Stimulated activated CD8-positive, alpha-beta memory T cell treated with anti-CD3 and anti-CD28 coated beads, Interleukin-12 subunit alpha, Interleukin-12 subunit beta, amount 100 ng/mL, for 1 hour (primary cell): ENCODE measurements around the gene HS1BP3.

ENCODE experiments used
- DNase-seq: peaks from one replicate; pipeline ENCODE4 v3.0.0-alpha.2; 2020; ENCODE audit warnings: low read depth

The HS1BP3 gene

GRCh38 chr2:20629581-20630171 is 21.2 kb downstream of the HS1BP3 start:
- DNase-seq, result no peak

DNA sequence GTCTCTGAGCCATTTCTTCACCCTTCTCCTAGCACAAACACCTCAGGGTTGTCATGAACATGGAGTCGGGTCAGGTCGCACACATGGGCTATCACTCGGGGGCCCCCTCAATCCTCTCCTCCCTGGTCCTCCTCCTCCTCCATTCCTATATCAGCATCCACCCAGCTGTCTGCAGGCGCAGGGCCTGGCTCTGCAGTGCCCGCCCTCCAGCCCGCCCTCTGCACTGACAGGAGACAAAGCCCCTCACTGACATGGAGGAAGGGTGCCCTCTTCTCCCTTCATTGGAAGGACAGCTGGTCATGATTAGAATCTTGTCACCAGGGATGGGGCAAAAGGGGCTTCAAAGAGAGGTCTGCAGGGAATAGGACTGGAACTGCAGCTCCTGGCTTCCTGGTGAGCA is 21.7 kb downstream of the HS1BP3 start:
- no peak for DNase-seq

DNA sequence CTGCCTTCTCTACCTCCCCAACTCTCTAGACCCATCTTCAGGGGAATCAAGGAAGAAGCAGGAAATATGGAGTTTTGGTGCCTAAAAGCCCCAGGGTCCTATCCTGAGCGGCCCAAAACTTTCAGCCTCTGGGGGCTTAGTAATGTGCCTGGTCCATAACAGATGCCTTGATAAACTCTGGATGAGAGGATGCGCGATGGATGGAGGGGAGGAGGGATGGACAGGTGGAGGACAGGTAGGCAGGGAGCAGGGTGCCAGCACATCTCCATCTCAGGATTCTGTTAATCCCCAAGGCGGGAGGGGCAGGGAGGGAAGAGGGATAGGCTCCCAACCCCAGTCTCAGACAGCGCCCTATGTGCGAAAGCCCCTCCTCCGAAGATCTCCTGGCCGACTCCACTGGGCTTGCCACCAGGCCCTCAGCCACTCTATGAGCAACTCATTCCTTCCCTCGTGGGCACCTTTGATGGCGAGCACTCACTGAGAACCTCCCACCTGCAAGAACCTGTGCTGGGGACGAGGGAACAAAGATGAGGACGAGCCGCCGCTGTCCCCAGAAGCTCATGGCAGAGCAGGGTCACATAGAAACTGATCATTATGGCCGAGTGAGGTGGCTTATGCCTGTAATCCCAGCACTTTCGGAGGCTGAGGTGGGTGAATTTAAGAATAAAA is 23.1 kb downstream of the HS1BP3 start:
- no peak for DNase-seq

- no peak for DNase-seq
Measured at GRCh38 chr2:20626698-20627513, 24.0 kb downstream of the HS1BP3 start.

- DNase-seq, result no peak
Measured at GRCh38 chr2:20626392-20626697, 24.6 kb downstream of the HS1BP3 start.

DNA sequence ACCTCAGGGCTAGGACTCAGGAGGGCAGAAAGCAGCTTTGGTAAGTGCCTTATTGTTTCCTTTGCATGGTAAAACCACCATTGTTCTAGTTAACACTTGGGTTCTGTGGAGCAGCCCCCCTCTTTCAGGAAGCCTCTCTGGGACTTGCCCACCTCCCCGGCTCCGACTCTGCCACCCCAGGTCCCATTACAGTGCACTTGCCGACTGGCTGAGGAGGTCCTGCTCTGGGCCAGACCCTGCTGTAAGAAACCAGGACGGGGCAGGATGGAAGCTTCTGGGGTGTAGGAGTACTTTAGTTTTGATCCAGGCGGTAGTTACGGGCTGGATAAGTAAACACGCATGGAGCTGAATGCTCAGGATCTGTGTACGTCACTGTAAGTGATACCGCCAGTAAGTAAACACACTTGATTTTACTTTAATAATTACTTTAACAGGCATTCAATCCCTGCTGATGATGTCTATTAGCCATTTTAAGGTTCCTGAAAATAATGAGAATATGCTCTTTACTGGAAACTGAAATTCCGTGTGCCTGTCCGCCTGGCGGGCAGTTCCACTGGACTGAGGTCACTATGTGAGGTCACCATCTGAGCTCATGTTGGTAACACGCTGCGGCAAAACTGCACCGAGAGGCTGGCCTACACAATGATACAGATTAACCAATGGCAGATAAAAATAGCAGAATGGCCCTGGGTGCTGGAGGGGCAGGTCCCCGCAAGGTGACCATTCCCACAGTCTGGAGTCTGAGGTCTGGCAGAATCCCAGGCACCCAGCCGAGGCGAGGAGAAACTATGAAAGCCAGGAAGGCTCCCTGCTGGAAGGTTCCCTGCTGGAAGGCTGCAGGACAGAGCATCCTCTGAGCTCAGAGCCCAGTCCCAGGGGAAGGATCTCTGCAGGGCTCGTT is 25.2 kb downstream of the HS1BP3 start:
- no peak for DNase-seq

- no peak for DNase-seq
Measured at GRCh38 chr2:20624884-20625485, 25.9 kb downstream of the HS1BP3 start.

GRCh38 chr2:20624156-20624883 is 26.6 kb downstream of the HS1BP3 start:
- DNase-seq, result no peak

DNA sequence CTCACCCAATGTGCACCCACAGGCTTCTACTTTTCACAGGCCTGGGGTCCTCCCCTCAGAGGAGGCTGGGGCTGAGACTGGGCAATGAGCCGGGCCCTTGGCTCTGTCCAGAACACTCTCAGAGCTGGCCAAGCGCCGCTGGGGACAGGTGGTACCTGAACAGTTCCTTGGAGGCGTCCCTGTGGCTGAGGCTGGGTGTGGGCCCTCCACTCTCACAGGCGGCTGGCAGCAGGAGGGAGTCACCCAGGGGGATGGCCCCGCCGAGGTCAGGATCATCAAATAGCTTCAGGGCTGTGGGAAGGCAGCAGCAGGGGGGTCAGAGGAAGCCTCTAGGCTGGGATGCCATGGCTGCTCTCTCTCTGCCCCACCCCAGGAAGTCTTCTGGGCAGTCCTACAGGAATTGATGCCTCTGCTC is 27.1 kb downstream of the HS1BP3 start:
- no peak for DNase-seq

DNA sequence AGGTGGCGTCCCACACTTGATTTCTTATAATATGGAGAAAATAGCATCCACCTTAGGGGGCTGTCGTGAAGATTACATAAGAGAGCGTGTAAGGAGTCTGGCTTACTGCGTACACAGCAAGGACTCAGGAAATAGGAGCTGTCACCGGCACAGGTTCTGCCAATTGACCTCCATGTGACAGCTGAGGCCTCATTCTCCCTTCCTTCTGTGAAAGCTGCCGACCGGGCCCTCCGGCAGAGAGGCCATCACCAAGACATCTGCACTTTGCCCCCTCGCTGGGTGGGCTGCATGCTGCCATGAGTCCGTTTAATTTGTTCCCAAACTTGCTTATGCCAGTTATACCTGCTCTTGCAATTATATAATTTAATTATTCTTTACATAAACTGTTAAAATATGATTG is 27.7 kb downstream of the HS1BP3 start:
- DNase-seq, result no peak

- no peak for DNase-seq
Measured at GRCh38 chr2:20622731-20623130, 28.2 kb downstream of the HS1BP3 start.

DNA sequence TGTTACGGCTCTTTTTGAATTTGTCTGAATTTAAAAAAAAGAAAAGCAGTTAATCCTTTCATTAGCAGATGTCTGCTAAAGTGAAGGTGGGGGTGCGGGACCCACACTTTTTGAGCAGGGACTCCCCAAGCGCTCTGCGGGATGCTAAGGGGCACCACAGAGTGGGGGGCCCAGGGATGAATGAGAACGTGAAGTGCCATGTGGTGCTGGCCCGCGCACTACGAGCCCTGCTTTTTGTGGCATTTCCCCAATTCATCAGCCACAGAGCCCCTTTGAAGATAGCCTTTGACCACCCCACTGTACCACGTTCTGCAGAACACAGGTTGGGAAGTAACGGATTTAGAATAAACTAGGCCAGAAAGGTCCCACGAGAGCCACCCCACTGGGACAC is 28.6 kb downstream of the HS1BP3 start:
- DNase-seq, result no peak

- no peak for DNase-seq
Measured at GRCh38 chr2:20621366-20622295, 29.3 kb downstream of the HS1BP3 start.

- DNase-seq, result no peak
Measured at GRCh38 chr2:20620696-20621365, 30.1 kb downstream of the HS1BP3 start.

GRCh38 chr2:20620271-20620681 is 30.6 kb downstream of the HS1BP3 start:
- DNase-seq, result no peak

DNA sequence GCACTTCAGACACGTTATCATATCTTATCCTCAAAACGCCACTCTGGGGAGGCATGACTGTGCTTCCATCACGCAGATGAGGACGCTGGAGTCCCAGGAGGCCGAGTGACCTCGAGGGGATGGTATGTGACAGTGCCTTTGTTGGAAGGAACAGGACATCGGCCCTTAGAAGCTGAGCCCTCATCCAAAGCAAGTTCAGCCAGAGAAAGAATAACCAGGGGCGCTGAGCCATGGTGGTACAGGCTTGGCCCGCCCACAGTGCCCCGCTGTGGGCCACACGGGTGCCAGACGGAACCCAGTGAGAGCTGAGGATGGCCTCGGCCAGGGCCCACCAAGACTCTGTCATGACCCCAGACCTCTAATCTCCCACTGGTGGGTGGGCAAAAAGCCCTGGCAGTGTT is 31.3 kb downstream of the HS1BP3 start:
- DNase-seq, result no peak

DNA sequence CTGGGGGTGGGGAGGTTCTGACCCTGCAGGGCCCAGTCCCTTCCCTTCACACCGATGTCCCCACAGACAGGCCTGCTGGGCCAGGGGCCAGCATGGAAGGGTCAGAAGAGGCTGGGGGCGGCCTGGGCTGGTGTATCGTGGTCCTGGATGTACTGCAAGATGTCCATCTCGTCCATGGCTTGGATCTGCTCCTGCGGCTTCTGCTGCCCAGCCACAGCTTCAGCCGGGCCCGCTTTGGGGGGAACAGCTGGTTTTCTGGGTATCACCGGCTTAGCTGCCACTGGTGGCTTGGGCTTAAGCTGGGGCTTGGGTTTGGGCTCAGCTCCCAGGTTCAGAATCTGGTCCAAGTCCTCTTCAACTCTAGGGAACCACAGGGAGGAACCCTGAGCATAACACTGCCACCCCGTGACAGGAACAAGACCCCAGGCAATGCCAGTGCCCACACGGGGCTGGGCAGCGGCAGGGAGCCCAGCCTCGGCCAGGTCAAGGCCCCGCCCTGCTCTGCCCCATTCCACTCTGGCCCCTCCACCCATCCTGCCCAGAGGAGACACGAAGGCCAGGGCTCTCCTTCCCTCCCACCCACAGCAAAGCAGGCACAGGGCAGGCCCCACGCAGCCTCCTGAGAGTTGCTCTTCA is 31.9 kb downstream of the HS1BP3 start:
- DNase-seq, result no peak

DNA sequence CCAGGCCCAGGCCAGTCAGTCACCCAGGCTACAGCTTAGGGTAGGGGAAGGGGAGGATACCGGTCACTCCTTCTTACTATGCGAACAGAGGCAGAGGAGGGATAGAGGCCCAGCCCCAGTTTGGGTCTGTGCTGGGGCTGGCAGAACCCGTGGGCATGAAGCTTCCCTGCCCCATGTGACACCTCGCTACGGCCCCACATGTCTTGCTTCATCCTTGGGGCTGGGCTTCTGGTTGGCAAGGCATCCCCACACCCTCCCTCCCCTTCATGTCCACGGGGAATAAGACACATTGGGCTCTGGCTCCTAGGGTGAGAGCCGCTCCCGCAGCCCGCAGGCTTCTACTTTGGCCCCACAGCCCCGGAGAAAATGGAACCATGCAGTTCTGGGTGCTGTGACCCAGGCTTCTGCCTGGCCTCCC is 32.4 kb downstream of the HS1BP3 start:
- DNase-seq, result no peak

DNA sequence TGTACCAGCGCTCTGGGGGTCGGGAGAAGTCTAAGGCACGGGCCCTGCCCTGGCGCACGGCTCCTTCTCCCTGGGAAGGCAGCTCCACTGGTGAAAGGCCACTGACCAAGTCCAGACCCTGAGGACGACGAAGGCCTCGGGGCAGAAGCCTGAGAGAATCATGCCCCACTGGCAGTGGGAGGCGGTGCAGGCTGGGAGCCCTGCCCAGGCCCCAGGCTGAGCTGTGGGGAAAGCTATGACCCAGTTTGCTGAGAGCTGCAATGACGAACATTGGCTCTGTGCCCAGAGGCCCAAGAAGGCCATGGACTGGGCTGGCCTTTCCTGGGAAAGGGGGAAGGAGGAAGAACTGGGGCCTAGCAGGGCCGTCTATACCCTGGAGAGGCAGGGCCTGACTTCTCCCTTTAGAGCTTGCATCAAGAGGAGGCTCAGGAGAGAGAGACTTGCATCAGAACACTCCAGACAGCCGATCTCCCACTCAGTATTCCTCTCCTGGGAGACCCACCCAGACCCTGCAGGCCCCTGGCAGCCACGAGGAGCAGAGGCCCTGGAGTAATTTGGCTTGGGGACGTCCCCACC is 32.9 kb downstream of the HS1BP3 start:
- DNase-seq, result no peak
